Measurements from ENCODE around the gene RHBDF2.

Gene RHBDF2

DNA sequence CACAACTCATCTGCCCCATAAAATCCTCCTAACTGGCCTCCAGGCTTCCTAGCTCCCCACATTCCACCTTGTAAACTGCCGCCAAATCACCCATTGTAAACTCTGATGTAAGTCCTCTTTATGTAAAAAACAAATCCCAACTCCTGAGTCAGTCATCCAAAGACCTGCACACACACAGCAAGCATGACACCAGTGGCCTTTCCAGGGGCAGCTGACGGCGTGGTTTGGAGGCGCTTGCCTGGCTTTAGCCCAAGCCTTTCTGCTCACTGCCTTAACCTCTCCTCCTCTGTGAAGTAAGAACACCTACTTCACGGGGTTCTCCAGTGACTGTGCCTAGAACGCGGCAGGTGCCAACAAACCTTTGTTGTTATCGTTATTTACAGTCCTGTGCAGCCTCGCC is 62.3 kb downstream of the RHBDF2 start:
- H3K4me1 ChIP-seq (ENCODE audit: control extremely low read depth in 1 of 4, control insufficient read depth in 4 of 4, insufficient read depth in 4 of 4, low read length in 3 of 4): peaks cover 8 to 36% (median 28%) of the 10 kb centered on the region in 4 experiments
- DNase-seq: no peak
- ChIA-PET CTCF (interaction anchor here (1.2 to 1.6 kb wide), 3 partner anchors 11 to 22 kb away, joined by 3 to 4 read pairs (median 3); no protein-coding TSS in a partner anchor), POLR2A (no interaction called here)
- H3K27ac ChIP-seq (ENCODE audit: insufficient read depth in 1 of 2, low read depth in 1 of 2, low read length in 2 of 2, poor library complexity in 1 of 2, severe bottlenecking in 2 of 2): no peak overlapping the region
- H3K9me3 ChIP-seq (ENCODE audit: control extremely low read depth in 1 of 5, control insufficient read depth in 4 of 5, insufficient read depth in 2 of 5, low read depth in 1 of 5, low read length in 4 of 5): no peaks in the 10 kb centered on the region
- no peaks in the 10 kb centered on the region for H3K27me3 ChIP-seq (replicated peaks in 2 of 5; ENCODE audit: control insufficient read depth in 4 of 5, insufficient read depth in 5 of 5, low read length in 4 of 5)
- H3K36me3 ChIP-seq (ENCODE audit: control insufficient read depth in 4 of 4, insufficient read depth in 4 of 4, low read length in 3 of 4): peaks cover 2 to 10% (median 3%) of the 10 kb centered on the region in 4 experiments
- no peak overlapping the region for H3K4me3 ChIP-seq (ENCODE audit: control insufficient read depth in 1 of 7, extremely low read depth in 1 of 7, insufficient read depth in 4 of 7, low read depth in 2 of 7, low read length in 6 of 7)
- WGBS (ENCODE audit: insufficient coverage): 94% methylated on average over 8 of the region's 9 CpGs

DNA sequence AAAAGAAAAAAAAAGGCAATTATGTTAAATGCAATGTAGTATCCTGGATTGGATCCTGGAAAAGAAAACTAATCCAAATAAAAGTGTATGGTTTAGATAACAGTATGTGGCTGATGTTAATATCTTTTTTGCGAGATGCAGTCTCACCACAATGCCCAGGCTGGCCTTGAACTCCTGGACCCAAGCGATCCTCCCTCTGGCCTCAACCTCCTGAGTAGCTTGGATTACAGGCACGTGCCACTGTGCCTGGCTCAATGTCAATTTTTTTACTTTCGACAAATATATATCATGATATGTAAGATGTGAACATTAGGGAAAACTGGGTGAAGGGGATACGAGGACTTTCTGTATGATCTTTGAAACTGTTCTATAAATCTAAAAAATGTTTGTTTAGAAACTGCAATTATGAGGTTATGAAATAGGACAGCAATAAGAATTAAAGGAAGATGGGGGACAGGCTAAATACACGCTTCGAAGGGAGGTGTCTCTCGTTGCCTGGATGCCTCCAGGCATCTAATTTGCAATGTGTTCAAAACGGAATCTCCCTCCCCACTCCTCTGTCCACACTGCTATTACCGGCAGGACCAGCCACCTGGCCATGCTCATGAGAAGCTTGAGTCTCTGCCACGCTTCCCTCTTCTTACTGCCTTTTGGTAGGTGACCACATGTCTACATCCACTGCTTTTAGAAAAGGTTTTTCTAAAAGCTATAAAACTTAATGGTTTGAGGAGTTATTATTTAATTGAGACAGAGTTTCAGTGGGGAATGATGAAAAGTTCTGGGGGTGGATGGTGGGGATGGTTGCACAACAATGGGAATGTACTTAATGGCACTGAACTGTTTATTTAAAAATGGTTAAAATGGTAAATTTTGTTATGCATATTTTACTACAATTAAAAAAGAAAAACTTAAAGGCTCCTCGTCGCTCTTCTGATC is 63.5 kb downstream of the RHBDF2 start:
- Histone ChIP-seq H3K27ac (ENCODE audit: insufficient read depth in 1 of 2, low read depth in 1 of 2, low read length in 2 of 2, poor library complexity in 1 of 2, severe bottlenecking in 2 of 2) (no peak overlapping the region), H3K4me1 (ENCODE audit: control extremely low read depth in 1 of 4, control insufficient read depth in 4 of 4, insufficient read depth in 4 of 4, low read length in 3 of 4) (peaks cover 6 to 27% (median 17%) of the 10 kb centered on the region in 4 experiments), H3K36me3 (ENCODE audit: control insufficient read depth in 4 of 4, insufficient read depth in 4 of 4, low read length in 3 of 4) (peaks cover 2 to 10% (median 4%) of the 10 kb centered on the region in 4 experiments), H3K4me3 (ENCODE audit: control insufficient read depth in 1 of 7, extremely low read depth in 1 of 7, insufficient read depth in 4 of 7, low read depth in 2 of 7, low read length in 6 of 7) (no peak overlapping the region), H3K9me3 (ENCODE audit: control extremely low read depth in 1 of 5, control insufficient read depth in 4 of 5, insufficient read depth in 2 of 5, low read depth in 1 of 5, low read length in 4 of 5) (no peaks in the 10 kb centered on the region), H3K27me3 (replicated peaks in 2 of 5; ENCODE audit: control insufficient read depth in 4 of 5, insufficient read depth in 5 of 5, low read length in 4 of 5) (no peaks in the 10 kb centered on the region)
- no peak for DNase-seq
- POLR2A ChIA-PET: no interaction called here
- CTCF ChIA-PET: interaction anchor here (1.2 to 2.5 kb wide), 4 partner anchors 10 to 21 kb away, joined by 3 to 7 read pairs (median 4); no protein-coding TSS in a partner anchor
- WGBS (ENCODE audit: insufficient coverage): 95% methylated on average over 9 of the region's 13 CpGs

DNA sequence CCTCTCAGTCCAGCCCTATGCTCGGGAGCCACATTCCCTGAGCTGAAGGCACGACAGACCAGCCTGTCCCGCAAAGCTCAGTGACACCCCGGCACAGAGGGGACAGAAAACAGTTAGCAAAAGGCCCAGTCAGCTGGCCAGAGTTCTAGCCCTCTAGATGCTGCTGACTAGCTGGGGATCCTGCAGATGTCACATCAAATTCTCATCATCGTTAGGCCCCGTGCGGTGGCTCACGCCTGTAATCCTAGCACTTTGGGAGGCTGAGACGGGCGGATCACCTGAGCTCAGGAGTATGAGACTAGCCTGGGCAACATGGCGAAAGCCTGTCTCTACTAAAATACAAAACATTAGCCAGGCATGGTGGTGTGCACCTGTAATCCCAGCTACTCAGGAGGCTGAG is 65.5 kb downstream of the RHBDF2 start:
- CTCF ChIA-PET: interaction anchor here (0.6 to 2.5 kb wide), 9 partner anchors 8 to 70 kb away, joined by 3 to 8 read pairs (median 4); partner anchors contain the start of gene UBE2O
- POLR2A ChIA-PET: interaction anchor here (1.0 kb wide), 1 partner anchor 17 kb away, joined by 3 read pairs; no protein-coding TSS in a partner anchor
- H3K27ac ChIP-seq (ENCODE audit: insufficient read depth in 1 of 2, low read depth in 1 of 2, low read length in 2 of 2, poor library complexity in 1 of 2, severe bottlenecking in 2 of 2): no peak overlapping the region
- WGBS (ENCODE audit: insufficient coverage): over 99% methylated on average over 11 of the region's 11 CpGs
- H3K9me3 ChIP-seq (ENCODE audit: control extremely low read depth in 1 of 5, control insufficient read depth in 4 of 5, insufficient read depth in 2 of 5, low read depth in 1 of 5, low read length in 4 of 5): no peaks in the 10 kb centered on the region
- H3K27me3 ChIP-seq (replicated peaks in 2 of 5; ENCODE audit: control insufficient read depth in 4 of 5, insufficient read depth in 5 of 5, low read length in 4 of 5): no peaks in the 10 kb centered on the region
- DNase-seq: no peak
- peaks cover 2 to 10% (median 4%) of the 10 kb centered on the region in 4 experiments for H3K36me3 ChIP-seq (ENCODE audit: control insufficient read depth in 4 of 4, insufficient read depth in 4 of 4, low read length in 3 of 4)
- no peak overlapping the region for H3K4me3 ChIP-seq (ENCODE audit: control insufficient read depth in 1 of 7, extremely low read depth in 1 of 7, insufficient read depth in 4 of 7, low read depth in 2 of 7, low read length in 6 of 7)
- peaks cover 0 to 7% (median 3%) of the 10 kb centered on the region in 4 experiments for H3K4me1 ChIP-seq (ENCODE audit: control extremely low read depth in 1 of 4, control insufficient read depth in 4 of 4, insufficient read depth in 4 of 4, low read length in 3 of 4)

GRCh38 chr17:76434870-76435269 is 66.4 kb downstream of the RHBDF2 start:
- no peak overlapping the region for H3K4me3 ChIP-seq (ENCODE audit: control insufficient read depth in 1 of 7, extremely low read depth in 1 of 7, insufficient read depth in 4 of 7, low read depth in 2 of 7, low read length in 6 of 7)
- H3K36me3 ChIP-seq (ENCODE audit: control insufficient read depth in 4 of 4, insufficient read depth in 4 of 4, low read length in 3 of 4): peaks cover 2 to 10% (median 4%) of the 10 kb centered on the region in 4 experiments
- ChIA-PET CTCF (interaction anchor here (0.9 to 2.5 kb wide), 6 partner anchors 9 to 58 kb away, joined by 3 to 8 read pairs (median 5); partner anchors contain the start of gene UBE2O), POLR2A (no interaction called here)
- no peak overlapping the region for H3K27ac ChIP-seq (ENCODE audit: insufficient read depth in 1 of 2, low read depth in 1 of 2, low read length in 2 of 2, poor library complexity in 1 of 2, severe bottlenecking in 2 of 2)
- H3K9me3 ChIP-seq (ENCODE audit: control extremely low read depth in 1 of 5, control insufficient read depth in 4 of 5, insufficient read depth in 2 of 5, low read depth in 1 of 5, low read length in 4 of 5): no peaks in the 10 kb centered on the region
- DNase-seq: no peak
- no peaks in the 10 kb centered on the region for H3K27me3 ChIP-seq (replicated peaks in 2 of 5; ENCODE audit: control insufficient read depth in 4 of 5, insufficient read depth in 5 of 5, low read length in 4 of 5)
- WGBS (ENCODE audit: insufficient coverage): 96% methylated on average over 7 of the region's 7 CpGs
- H3K4me1 ChIP-seq (ENCODE audit: control extremely low read depth in 1 of 4, control insufficient read depth in 4 of 4, insufficient read depth in 4 of 4, low read length in 3 of 4): peaks cover 0 to 5% (median 2%) of the 10 kb centered on the region in 4 experiments

- no peak overlapping the region for H3K27ac ChIP-seq (ENCODE audit: insufficient read depth in 1 of 2, low read depth in 1 of 2, low read length in 2 of 2, poor library complexity in 1 of 2, severe bottlenecking in 2 of 2)
- WGBS (ENCODE audit: insufficient coverage): 95% methylated on average over 5 of the region's 9 CpGs
- no peaks in the 10 kb centered on the region for H3K27me3 ChIP-seq (replicated peaks in 2 of 5; ENCODE audit: control insufficient read depth in 4 of 5, insufficient read depth in 5 of 5, low read length in 4 of 5)
- H3K36me3 ChIP-seq (ENCODE audit: control insufficient read depth in 4 of 4, insufficient read depth in 4 of 4, low read length in 3 of 4): peaks cover 2 to 10% (median 4%) of the 10 kb centered on the region in 4 experiments
- ChIA-PET POLR2A (no interaction called here), CTCF (no interaction called here)
- DNase-seq: no peak
- no peak overlapping the region for H3K4me3 ChIP-seq (ENCODE audit: control insufficient read depth in 1 of 7, extremely low read depth in 1 of 7, insufficient read depth in 4 of 7, low read depth in 2 of 7, low read length in 6 of 7)
- H3K9me3 ChIP-seq (ENCODE audit: control extremely low read depth in 1 of 5, control insufficient read depth in 4 of 5, insufficient read depth in 2 of 5, low read depth in 1 of 5, low read length in 4 of 5): no peaks in the 10 kb centered on the region
- no peaks in the 10 kb centered on the region for H3K4me1 ChIP-seq (ENCODE audit: control extremely low read depth in 1 of 4, control insufficient read depth in 4 of 4, insufficient read depth in 4 of 4, low read length in 3 of 4)
These were observed 67.5 kb downstream of the RHBDF2 start for GRCh38 chr17:76433693-76434092.

DNA sequence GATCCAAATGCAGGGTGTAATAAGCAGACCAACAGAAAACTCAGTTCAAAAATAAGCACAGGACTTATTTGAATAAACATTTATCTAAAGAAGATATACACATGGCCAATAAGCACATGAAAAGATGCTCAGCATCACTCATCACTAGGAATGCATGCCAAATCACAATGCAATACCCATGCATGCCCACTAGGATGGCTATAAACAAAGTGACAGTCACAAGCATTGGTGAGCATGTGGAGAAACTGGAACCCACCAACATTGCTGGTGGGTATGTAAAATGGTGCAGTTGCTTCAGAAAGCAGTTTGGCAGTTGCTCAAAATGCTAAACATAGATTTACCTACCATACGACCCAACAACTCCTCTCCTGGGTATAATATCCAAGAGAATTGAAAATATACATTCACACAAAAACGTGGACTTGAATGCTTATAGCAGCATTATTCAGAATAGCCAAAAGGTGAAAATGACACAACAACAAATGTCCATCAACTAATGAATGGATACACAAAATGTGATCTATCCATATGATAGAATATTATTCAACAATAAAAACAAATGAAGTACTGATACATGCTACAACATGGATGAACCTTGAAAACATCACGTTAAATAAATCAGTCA is 68.4 kb downstream of the RHBDF2 start:
- CTCF ChIA-PET: interaction anchor here (0.6 kb wide), 1 partner anchor 43 kb away, joined by 3 read pairs; no protein-coding TSS in a partner anchor
- H3K4me1 ChIP-seq (ENCODE audit: control extremely low read depth in 1 of 4, control insufficient read depth in 4 of 4, insufficient read depth in 4 of 4, low read length in 3 of 4): peaks cover 0 to 3% (median 0%) of the 10 kb centered on the region in 4 experiments

More for the DNA sequence above, 68.4 kb downstream of the RHBDF2 start:
- DNase-seq: peak in 2 of 3 donors; percentile 44 to 48
- no peak overlapping the region for H3K4me3 ChIP-seq (ENCODE audit: control insufficient read depth in 1 of 7, extremely low read depth in 1 of 7, insufficient read depth in 4 of 7, low read depth in 2 of 7, low read length in 6 of 7)
- no peaks in the 10 kb centered on the region for H3K27me3 ChIP-seq (replicated peaks in 2 of 5; ENCODE audit: control insufficient read depth in 4 of 5, insufficient read depth in 5 of 5, low read length in 4 of 5)
- POLR2A ChIA-PET: no interaction called here
- peaks cover 2 to 10% (median 4%) of the 10 kb centered on the region in 4 experiments for H3K36me3 ChIP-seq (ENCODE audit: control insufficient read depth in 4 of 4, insufficient read depth in 4 of 4, low read length in 3 of 4)
- WGBS (ENCODE audit: insufficient coverage): no CpG with 5 or more reads among the region's 3 CpGs
- no peak overlapping the region for H3K27ac ChIP-seq (ENCODE audit: insufficient read depth in 1 of 2, low read depth in 1 of 2, low read length in 2 of 2, poor library complexity in 1 of 2, severe bottlenecking in 2 of 2)
- H3K9me3 ChIP-seq (ENCODE audit: control extremely low read depth in 1 of 5, control insufficient read depth in 4 of 5, insufficient read depth in 2 of 5, low read depth in 1 of 5, low read length in 4 of 5): no peaks in the 10 kb centered on the region
